ENCODE results near the gene HSPB6.

HSPB6 gene

DNA sequence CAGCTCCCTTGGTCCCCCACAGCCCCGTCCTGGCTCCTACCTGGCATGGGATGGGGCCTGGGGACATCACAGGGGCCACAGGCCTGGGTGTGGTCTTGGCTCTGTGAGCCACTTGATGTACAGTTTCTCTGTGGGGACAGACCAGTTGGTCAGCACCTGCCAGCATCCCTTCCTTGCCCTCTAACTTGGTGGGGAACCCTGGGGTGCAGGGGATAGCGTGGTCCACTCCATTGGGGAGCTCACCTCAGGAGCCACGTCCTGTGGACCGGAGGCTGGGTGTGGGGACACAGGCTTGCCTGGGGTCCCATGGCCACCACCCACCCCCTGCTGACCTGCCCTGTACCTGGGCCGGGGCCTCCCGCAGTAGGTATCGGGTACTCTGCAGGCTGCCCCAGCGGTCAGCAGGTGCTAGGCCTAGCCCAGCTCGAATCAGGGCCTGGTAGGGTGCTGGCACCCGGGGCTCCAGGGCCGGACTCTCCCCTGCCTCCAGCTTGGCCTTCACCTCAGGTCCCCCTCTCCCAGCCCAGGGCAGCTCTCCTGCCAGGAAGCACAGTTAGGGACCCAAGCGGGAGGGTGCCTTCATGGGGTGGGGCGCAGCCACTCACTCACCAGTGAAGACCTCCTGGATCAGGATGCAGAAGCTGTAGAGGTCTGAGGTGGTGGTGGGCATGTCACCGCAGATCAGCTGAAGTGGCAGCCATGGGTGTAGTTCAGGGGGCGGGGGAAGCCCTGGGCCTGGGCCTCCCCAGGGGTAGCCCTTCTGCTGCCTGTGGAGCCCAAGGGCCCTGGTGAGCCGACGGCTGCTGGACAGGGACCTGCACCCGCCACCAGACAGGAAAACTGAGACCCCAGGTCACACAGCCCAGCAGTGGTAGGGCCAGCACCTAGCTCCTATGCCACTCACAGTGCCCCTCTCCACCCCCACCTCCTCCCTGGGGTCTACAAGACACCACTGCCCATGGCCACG, 33.4 kb upstream of the HSPB6 start:
- Mint-ChIP-seq H3K4me1 (ENCODE audit: low read depth) (no peaks in the 10 kb centered on the region), H3K27ac (no peak overlapping the region), H3K27me3 (peaks cover 4% of the 10 kb centered on the region), H3K9me3 (ENCODE audit: low read depth) (no peaks in the 10 kb centered on the region), H3K4me3 (no peak overlapping the region), H3K36me3 (no peaks in the 10 kb centered on the region)

DNA sequence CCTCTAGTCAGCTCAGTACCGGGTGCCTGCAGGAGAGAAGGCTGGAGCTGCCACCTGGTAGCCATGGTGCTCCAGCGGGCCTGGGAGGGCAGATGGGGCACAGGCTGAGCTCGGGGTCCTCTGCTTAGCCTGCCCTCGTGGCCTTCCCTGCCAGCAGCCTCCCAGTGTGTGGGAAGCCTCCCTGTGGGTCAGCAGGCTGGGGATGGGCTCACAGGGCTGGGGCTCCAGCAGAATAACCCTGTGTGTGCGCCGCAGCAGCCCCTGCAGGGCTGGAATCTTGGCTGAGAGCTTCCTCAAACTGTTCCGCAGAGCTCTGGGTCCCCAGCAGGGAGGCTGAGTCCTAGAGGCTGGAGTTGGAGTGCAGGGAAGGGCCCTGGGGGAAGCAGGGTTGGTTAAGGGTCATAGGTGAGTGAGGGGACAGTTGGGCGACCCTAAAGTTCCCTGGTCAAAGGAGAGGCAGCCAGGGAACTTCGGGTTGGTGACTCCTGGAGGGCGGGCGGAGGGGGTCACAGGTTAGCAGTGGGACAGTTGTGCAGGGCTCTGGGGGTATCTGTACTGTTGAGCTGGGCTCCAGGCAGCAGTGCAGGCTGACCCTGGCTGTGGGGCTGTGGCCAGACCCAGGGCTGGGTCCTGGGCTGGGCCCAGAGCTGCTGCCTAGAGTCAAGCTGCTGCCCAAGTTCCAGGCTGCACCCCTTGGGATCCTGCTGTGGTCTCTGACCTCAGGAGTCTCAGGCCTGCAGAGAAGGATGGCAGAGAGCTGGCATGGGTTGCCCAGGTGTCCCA, 32.6 kb upstream of the HSPB6 start:
- no peaks in the 10 kb centered on the region for H3K4me1 Mint-ChIP-seq (ENCODE audit: low read depth)
- H3K9me3 Mint-ChIP-seq (ENCODE audit: low read depth) = no peaks in the 10 kb centered on the region
- H3K4me3 Mint-ChIP-seq = no peak overlapping the region
- no peaks in the 10 kb centered on the region for H3K36me3 Mint-ChIP-seq
- H3K27ac Mint-ChIP-seq = no peak overlapping the region
- peaks cover 4% of the 10 kb centered on the region for H3K27me3 Mint-ChIP-seq

DNA sequence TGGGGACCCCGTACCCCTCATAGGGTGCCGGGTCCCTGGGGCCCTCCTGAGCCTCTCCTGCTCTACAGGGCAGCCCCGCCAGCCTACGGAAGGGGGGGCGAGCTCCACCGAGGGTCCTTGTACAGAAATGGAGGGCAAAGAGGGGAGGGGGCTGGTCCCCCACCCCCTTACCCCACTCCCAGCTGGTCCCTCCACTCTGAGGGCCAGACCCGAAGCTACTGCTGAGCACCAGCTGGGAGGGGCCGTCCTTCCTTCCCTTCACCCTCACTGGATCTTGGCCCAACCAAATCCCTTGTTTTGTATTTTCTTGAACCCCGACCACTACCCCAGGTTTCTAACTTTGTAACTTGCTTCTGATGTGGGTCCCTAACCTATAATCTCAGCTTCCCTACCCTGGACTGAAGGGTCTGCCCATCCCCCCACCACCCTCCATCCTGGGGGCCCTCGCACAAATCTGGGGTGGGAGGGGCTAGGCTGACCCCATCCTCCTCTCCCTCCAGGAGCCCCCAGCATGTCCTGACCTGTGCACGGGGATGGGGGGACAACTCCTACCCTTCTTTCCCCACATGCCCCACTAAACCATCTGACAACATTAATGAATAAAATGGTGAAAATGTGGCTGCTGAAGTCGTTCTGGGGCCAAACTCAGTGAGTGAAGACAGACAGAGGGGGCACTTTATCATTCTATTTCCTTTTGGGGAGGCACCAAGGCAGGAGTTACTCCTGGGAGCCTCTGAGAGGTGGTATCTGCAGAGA, 31.6 kb upstream of the HSPB6 start:
- Mint-ChIP-seq H3K27me3 (peaks cover 2% of the 10 kb centered on the region), H3K36me3 (no peaks in the 10 kb centered on the region), H3K4me1 (ENCODE audit: low read depth) (no peaks in the 10 kb centered on the region), H3K4me3 (no peak overlapping the region), H3K27ac (no peak overlapping the region), H3K9me3 (ENCODE audit: low read depth) (no peaks in the 10 kb centered on the region)

DNA sequence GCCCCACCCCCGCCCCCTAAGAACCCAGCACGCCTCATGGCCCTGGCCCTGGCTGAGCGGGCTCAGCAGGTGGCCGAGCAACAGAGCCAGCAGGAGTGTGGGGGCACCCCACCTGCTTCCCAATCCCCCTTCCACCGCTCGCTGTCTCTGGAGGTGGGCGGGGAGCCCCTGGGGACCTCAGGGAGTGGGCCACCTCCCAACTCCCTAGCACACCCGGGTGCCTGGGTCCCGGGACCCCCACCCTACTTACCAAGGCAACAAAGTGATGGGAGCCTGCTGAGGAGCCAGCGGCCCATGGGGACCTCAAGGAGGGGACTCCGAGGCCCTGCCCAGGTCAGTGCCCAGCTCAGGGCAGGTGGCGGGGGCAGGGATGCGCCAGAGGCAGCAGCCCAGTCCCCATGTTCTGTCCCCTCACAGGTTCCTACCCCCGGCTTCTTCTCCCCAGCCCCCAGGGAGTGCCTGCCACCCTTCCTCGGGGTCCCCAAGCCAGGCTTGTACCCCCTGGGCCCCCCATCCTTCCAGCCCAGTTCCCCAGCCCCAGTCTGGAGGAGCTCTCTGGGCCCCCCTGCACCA, 30.5 kb upstream of the HSPB6 start:
- H3K27ac Mint-ChIP-seq = no peak overlapping the region
- H3K9me3 Mint-ChIP-seq (ENCODE audit: low read depth) = no peaks in the 10 kb centered on the region
- no peaks in the 10 kb centered on the region for H3K36me3 Mint-ChIP-seq
- no peak overlapping the region for H3K4me3 Mint-ChIP-seq
- no peaks in the 10 kb centered on the region for H3K27me3 Mint-ChIP-seq
- no peaks in the 10 kb centered on the region for H3K4me1 Mint-ChIP-seq (ENCODE audit: low read depth)

DNA sequence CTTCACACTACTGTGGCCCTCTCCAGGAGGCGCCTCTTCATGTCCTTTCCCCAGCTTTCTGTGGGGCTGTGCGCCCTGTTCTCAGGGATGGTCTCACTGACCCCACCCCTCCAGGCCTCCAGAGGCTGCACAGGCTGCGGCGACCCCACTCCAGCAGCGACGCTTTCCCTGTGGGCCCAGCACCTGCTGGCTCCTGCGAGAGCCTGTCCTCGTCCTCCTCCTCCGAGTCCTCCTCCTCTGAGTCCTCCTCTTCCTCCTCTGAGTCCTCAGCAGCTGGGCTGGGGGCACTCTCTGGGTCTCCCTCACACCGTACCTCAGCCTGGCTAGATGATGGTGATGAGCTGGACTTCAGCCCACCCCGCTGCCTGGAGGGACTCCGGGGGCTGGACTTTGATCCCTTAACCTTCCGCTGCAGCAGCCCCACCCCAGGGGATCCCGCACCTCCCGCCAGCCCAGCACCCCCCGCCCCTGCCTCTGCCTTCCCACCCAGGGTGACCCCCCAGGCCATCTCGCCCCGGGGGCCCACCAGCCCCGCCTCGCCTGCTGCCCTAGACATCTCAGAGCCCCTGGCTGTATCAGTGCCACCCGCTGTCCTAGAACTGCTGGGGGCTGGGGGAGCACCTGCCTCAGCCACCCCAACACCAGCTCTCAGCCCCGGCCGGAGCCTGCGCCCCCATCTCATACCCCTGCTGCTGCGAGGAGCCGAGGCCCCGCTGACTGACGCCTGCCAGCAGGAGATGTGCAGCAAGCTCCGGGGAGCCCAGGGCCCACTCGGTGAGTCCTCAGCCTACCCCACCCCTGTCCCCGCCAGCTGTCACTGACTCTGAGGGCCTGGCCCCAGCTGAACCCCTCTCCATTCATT, 29.7 kb upstream of the HSPB6 start:
- no peaks in the 10 kb centered on the region for H3K4me1 Mint-ChIP-seq (ENCODE audit: low read depth)
- H3K36me3 Mint-ChIP-seq = no peaks in the 10 kb centered on the region
- no peak overlapping the region for H3K4me3 Mint-ChIP-seq
- H3K27ac Mint-ChIP-seq = no peak overlapping the region
- no peaks in the 10 kb centered on the region for H3K9me3 Mint-ChIP-seq (ENCODE audit: low read depth)
- H3K27me3 Mint-ChIP-seq = no peaks in the 10 kb centered on the region

DNA sequence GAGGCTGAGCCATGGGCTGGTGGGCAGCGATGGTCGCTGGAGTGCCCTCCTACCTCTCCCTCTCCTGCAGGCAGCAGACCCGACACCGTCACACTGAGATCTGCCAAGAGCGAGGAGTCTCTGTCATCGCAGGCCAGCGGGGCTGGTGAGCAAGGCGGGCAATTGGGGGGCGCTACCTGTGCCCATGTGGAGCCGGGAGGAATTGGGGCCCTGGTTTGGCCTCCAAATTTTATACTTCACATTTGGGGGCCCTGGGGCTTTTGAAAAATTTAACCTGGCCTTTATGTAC, 28.5 kb upstream of the HSPB6 start:
- Mint-ChIP-seq H3K4me1 (ENCODE audit: low read depth) (no peaks in the 10 kb centered on the region), H3K27ac (no peak overlapping the region), H3K36me3 (no peaks in the 10 kb centered on the region), H3K4me3 (no peak overlapping the region), H3K27me3 (no peaks in the 10 kb centered on the region), H3K9me3 (ENCODE audit: low read depth) (no peaks in the 10 kb centered on the region)

DNA sequence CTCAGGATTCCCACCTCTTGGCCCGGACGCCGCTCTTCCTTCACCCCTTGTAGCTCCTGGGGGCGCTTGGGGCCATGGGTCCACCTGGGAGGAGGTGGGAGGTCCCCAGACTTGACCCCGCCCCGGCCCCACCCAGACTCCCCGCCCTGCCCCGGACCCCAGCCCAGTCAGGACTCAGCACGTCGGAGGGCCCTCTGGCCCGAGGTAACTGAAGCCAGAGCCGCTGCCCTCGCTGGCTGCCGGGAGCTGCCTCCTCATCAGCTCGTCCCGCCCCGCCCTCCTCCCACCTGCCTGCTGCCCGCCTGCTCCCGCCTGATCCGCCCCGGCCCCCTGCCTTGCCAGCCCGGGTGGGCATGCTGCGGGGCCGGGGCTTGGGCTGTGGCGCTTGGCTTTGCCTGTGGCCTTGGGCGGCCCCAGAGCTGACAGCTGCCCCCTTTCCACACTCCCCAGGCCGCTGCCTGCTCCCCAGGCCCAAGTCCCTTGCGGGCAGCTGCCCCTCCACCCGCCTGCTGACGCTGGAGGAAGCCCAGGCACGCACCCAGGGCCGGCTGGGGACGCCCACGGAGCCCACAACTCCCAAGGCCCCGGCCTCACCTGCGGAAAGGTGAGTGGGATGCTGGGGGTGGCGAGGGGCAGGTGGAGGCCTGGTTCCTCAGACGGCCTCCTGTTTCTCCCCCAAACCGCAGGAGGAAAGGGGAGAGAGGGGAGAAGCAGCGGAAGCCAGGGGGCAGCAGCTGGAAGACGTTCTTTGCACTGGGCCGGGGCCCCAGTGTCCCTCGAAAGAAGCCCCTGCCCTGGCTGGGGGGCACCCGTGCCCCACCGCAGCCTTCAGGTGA, 27.9 kb upstream of the HSPB6 start:
- H3K9me3 Mint-ChIP-seq (ENCODE audit: low read depth) = no peaks in the 10 kb centered on the region

DNA sequence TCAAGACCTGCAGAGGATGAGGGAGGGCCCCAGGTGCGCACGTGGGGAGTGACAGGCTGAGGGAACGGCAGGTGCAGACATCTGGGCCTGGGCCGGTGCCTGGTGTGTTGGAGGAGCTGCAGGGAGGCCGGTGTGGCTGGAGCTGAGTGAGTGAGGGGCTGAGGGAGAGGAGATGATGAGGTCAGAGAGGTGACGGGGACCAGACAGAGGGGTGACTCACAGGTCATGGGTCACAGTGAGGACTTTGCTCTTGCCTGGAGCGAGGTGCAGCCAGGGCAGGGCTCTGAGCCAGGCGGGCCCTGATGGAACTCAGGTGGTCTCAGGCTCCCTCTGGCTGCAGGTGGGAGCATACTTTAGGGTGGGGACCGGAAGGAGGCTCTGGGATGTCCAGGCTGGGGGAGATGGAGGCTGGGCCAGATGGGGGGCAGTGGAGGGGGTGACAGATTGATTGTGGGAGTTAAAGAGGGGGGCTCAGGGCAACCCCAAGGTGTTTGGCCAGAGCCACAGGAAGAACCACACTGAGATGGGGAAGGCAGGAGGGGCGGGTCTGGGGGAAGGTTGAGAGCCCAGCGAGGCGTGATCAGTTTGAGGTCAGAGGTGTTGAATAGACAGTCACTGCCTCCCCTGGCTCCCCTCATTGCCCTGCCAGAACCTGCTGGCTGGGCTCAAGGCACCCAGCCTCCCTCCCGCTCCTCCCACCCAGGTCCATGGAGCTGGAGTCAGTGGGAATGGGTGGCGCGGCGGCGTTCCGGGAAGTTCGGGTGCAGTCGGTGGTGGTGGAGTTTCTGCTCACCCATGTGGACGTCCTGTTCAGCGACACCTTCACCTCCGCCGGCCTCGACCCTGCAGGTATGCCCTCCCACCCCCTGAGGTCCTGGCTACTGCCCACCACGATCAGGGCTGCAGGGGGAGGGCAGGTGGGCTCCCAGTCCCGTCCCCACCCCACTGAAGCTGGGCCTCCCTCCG, 26.9 kb upstream of the HSPB6 start:
- H3K27me3 Mint-ChIP-seq = no peaks in the 10 kb centered on the region
- H3K4me1 Mint-ChIP-seq (ENCODE audit: low read depth) = no peaks in the 10 kb centered on the region
- no peak overlapping the region for H3K27ac Mint-ChIP-seq
- H3K9me3 Mint-ChIP-seq (ENCODE audit: low read depth) = no peaks in the 10 kb centered on the region
- H3K4me3 Mint-ChIP-seq = no peak overlapping the region
- no peaks in the 10 kb centered on the region for H3K36me3 Mint-ChIP-seq

More for the DNA sequence above, 27.9 kb upstream of the HSPB6 start:
- Mint-ChIP-seq H3K27ac (no peak overlapping the region), H3K36me3 (no peaks in the 10 kb centered on the region), H3K4me3 (no peak overlapping the region), H3K27me3 (no peaks in the 10 kb centered on the region), H3K4me1 (ENCODE audit: low read depth) (no peaks in the 10 kb centered on the region)

DNA sequence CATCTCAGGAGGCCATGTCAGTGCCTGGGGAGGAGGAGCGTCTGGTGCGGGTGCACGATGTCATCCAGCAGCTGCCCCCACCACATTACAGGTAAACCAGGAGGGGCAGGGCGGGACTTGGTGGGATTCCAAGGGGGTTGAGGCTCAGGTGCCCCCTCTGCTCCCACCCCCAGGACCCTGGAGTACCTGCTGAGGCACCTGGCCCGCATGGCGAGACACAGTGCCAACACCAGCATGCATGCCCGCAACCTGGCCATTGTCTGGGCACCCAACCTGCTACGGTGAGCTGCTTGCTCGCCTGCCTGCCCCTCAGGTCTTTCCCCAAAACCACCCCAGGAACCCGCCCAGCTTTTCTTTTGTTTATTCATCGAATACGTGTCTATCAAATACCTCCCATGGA, 25.8 kb upstream of the HSPB6 start:
- H3K27ac Mint-ChIP-seq = no peak overlapping the region

DNA sequence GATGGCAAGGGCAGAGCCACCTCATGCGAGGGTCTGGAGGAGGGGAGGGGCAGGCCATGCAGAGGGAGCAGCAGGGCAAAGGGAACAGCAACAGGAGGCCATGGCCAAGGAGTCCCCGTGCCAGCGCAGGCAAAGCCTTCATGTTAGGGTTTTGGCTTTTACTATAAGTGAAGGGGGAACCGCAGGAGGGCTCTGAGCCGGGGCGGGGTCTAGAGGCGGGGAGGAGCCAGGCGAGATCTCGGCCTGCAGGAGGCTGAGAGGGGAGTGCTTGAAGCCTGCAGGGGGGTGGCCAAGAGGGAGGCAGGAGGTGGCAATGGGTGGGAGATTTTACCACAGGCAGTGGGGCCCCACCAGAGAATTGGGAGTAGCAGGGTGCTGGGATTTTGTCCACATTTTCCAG, 24.8 kb upstream of the HSPB6 start:
- no peak overlapping the region for H3K4me3 Mint-ChIP-seq
- H3K27me3 Mint-ChIP-seq = no peaks in the 10 kb centered on the region
- H3K9me3 Mint-ChIP-seq (ENCODE audit: low read depth) = no peaks in the 10 kb centered on the region
- no peaks in the 10 kb centered on the region for H3K36me3 Mint-ChIP-seq
- H3K4me1 Mint-ChIP-seq (ENCODE audit: low read depth) = no peaks in the 10 kb centered on the region
- no peak overlapping the region for H3K27ac Mint-ChIP-seq

More for the DNA sequence above, 25.8 kb upstream of the HSPB6 start:
- H3K9me3 Mint-ChIP-seq (ENCODE audit: low read depth) = no peaks in the 10 kb centered on the region
- no peaks in the 10 kb centered on the region for H3K27me3 Mint-ChIP-seq
- H3K4me3 Mint-ChIP-seq = no peak overlapping the region
- H3K36me3 Mint-ChIP-seq = no peaks in the 10 kb centered on the region
- no peaks in the 10 kb centered on the region for H3K4me1 Mint-ChIP-seq (ENCODE audit: low read depth)

DNA sequence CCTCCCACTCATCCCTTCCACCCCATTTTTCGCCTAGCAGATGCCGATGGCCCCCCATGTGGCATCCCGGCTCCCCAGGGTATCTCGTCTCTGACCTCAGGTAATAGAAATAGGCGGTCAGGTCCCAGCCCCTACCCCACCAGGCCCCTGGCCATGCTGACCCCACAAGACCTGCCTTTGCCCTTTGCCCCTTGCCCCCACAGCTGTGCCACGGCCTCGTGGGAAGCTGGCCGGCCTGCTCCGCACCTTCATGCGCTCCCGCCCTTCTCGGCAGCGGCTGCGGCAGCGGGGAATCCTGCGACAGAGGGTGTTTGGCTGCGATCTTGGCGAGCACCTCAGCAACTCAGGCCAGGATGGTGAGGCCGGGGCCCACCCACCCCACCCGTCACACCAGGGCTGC, 23.9 kb upstream of the HSPB6 start:
- H3K4me1 Mint-ChIP-seq (ENCODE audit: low read depth) = no peaks in the 10 kb centered on the region
- no peaks in the 10 kb centered on the region for H3K36me3 Mint-ChIP-seq
- H3K9me3 Mint-ChIP-seq (ENCODE audit: low read depth) = no peaks in the 10 kb centered on the region
- no peak overlapping the region for H3K27ac Mint-ChIP-seq
- no peaks in the 10 kb centered on the region for H3K27me3 Mint-ChIP-seq
- no peak overlapping the region for H3K4me3 Mint-ChIP-seq

DNA sequence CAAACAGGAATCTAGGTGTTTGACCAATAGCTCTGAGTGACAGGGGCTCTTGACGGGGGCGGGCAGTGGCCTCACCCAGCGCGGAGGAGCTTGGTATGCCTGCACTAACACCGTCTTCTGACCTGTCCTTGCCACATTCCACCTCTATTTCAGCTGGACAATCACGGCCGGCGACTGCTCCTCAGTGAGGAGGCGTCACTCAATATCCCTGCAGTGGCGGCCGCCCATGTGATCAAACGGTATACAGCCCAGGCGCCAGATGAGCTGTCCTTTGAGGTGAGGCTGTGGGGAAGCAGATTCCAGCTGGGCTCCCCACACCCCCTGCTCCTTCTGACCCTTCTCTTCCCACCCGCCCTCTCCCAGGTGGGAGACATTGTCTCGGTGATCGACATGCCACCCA, 23.2 kb upstream of the HSPB6 start:
- H3K27me3 Mint-ChIP-seq = no peaks in the 10 kb centered on the region
- no peak overlapping the region for H3K27ac Mint-ChIP-seq
- H3K4me1 Mint-ChIP-seq (ENCODE audit: low read depth) = peaks cover 1% of the 10 kb centered on the region
- H3K9me3 Mint-ChIP-seq (ENCODE audit: low read depth) = no peaks in the 10 kb centered on the region
- no peak overlapping the region for H3K4me3 Mint-ChIP-seq
- no peaks in the 10 kb centered on the region for H3K36me3 Mint-ChIP-seq

DNA sequence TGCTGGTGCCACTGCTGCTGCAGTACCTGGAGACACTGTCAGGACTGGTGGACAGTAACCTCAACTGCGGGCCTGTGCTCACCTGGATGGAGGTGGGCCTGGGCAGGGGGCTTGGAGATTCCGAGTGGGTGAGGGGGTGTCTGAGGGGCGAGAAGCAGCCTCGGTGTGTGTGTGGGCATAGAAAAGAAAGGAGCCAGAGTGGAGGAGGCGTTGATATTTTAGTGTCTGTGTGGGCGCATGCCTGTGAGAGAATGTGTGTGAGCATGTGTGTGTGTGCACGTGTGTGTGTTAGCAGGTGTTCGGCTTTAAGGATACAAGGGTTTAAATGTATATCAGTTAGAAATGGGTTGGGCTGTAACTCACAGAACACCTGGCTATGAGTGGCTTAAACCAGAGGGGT, 22.2 kb upstream of the HSPB6 start:
- H3K27ac Mint-ChIP-seq = no peak overlapping the region
- H3K36me3 Mint-ChIP-seq = no peaks in the 10 kb centered on the region
- H3K27me3 Mint-ChIP-seq = no peaks in the 10 kb centered on the region
- peaks cover 7% of the 10 kb centered on the region for H3K4me1 Mint-ChIP-seq (ENCODE audit: low read depth)
- H3K9me3 Mint-ChIP-seq (ENCODE audit: low read depth) = no peaks in the 10 kb centered on the region
- H3K4me3 Mint-ChIP-seq = no peak overlapping the region
